Activated naive CD8-positive, alpha-beta T cell treated with anti-CD3 and anti-CD28 coated beads, Interleukin-2, amount 10 ng/mL, durations not matched to agents 7 days and 5 days (primary cell): ENCODE measurements around the gene ERF. TPM values are rescaled to one million over a fixed set of nuclear protein-coding genes. Genes with fewer than 3 reads are reported as not detected.

Experiments
- ATAC-seq: fragments of 150-1000 bp; cut with Tn5 transposase; one replicate; pipeline ENCODE4 v1.10.0; 2021; ENCODE audit warnings: low read depth, moderate library complexity
- POLR2A ChIA-PET: fragments of 350-600 bp; sonication (Branson Sonifier 250); formaldehyde crosslinking; loops from one replicate; lab custom pipeline; 2021; ENCODE audit warnings: antibody characterized with exemption; lab: Charles Lee
- DNase-seq: peaks from one replicate; pipeline ENCODE4 v3.0.0; 2021
- H3K27ac Mint-ChIP-seq: one replicate; pipeline ENCODE4 v1.8.0; 2022; ENCODE audit warnings: mild to moderate bottlenecking, mixed read lengths
- H3K27me3 Mint-ChIP-seq: one replicate; pipeline ENCODE4 v1.8.0; 2022; ENCODE audit warnings: mild to moderate bottlenecking, moderate library complexity, mixed read lengths
- H3K36me3 Mint-ChIP-seq: one replicate; pipeline ENCODE4 v1.8.0; 2021; ENCODE audit warnings: mild to moderate bottlenecking, mixed read lengths
- H3K4me1 Mint-ChIP-seq: one replicate; pipeline ENCODE4 v1.8.0; 2021; ENCODE audit warnings: mixed read lengths
- H3K4me3 Mint-ChIP-seq: one replicate; pipeline ENCODE4 v1.8.0; 2022; ENCODE audit warnings: mild to moderate bottlenecking, moderate library complexity, mixed read lengths
- H3K9me3 Mint-ChIP-seq: one replicate; pipeline ENCODE4 v1.8.0; 2021; ENCODE audit warnings: mixed read lengths
- total RNA-seq, 2 experiments: library from RNA; stranded (reverse); gene quantifications; one replicate each; pipeline ENCODE4 v1.2.3, GENCODE V29; 2021

ERF gene
- total RNA-seq, 2 experiments from 2014 or later: 51.1 to 57.5 TPM

- Mint-ChIP-seq H3K27me3 (no peaks in the 10 kb centered on the region), H3K36me3 (peaks cover 17% of the 10 kb centered on the region), H3K27ac (peak overlapping the region; percentile 48), H3K4me3 (no peak overlapping the region), H3K9me3 (no peaks in the 10 kb centered on the region), H3K4me1 (peaks cover 43% of the 10 kb centered on the region)
- ATAC-seq: no peak
- POLR2A ChIA-PET: interaction anchor here (7.1 kb wide), 1 partner anchor 32 kb away, joined by 73 read pairs; the partner anchor contains the start of gene GSK3A
- no peak for DNase-seq
Measured at GRCh38 chr19:42276821-42277220, 21.9 kb upstream of the ERF start.

GRCh38 chr19:42276284-42276683 lies 21.4 kb upstream of the ERF start:
- H3K4me1 Mint-ChIP-seq: peaks cover 43% of the 10 kb centered on the region
- H3K27me3 Mint-ChIP-seq: no peaks in the 10 kb centered on the region
- POLR2A ChIA-PET: interaction anchor here (7.1 kb wide), 1 partner anchor 32 kb away, joined by 73 read pairs; the partner anchor contains the start of gene GSK3A
- DNase-seq (no peak), ATAC-seq (no peak)
- peak overlapping the region; percentile 77 for H3K27ac Mint-ChIP-seq
- H3K36me3 Mint-ChIP-seq: peaks cover 17% of the 10 kb centered on the region
- H3K9me3 Mint-ChIP-seq: no peaks in the 10 kb centered on the region
- H3K4me3 Mint-ChIP-seq: peak overlapping the region; percentile 31

GRCh38 chr19:42275517-42275916 lies 20.6 kb upstream of the ERF start:
- DNase-seq (no peak), ATAC-seq (no peak)
- Mint-ChIP-seq H3K27me3 (no peaks in the 10 kb centered on the region), H3K36me3 (peaks cover 17% of the 10 kb centered on the region), H3K27ac (peak overlapping the region; percentile 77), H3K9me3 (no peaks in the 10 kb centered on the region), H3K4me3 (peak overlapping the region; percentile 31), H3K4me1 (peaks cover 47% of the 10 kb centered on the region)
- POLR2A ChIA-PET: no interaction called here

GRCh38 chr19:42275103-42275502 lies 20.2 kb upstream of the ERF start:
- Mint-ChIP-seq H3K27ac (peak overlapping the region; percentile 77), H3K36me3 (peaks cover 19% of the 10 kb centered on the region), H3K9me3 (no peaks in the 10 kb centered on the region), H3K27me3 (no peaks in the 10 kb centered on the region), H3K4me3 (peak overlapping the region; percentile 27), H3K4me1 (peaks cover 50% of the 10 kb centered on the region)
- ATAC-seq (no peak), DNase-seq (no peak)
- POLR2A ChIA-PET: interaction anchor here (0.6 to 0.7 kb wide), 2 partner anchors 31 to 153 kb away, joined by 3 read pairs; no protein-coding TSS in a partner anchor

- no peak for ATAC-seq
- H3K9me3 Mint-ChIP-seq: no peaks in the 10 kb centered on the region
- H3K4me3 Mint-ChIP-seq: no peak overlapping the region
- no peak for DNase-seq
- no peak overlapping the region for H3K27ac Mint-ChIP-seq
- POLR2A ChIA-PET: interaction anchor here (0.6 to 0.7 kb wide), 2 partner anchors 153 to 183 kb away, joined by 3 to 5 read pairs; no protein-coding TSS in a partner anchor
- peaks cover 52% of the 10 kb centered on the region for H3K4me1 Mint-ChIP-seq
- H3K36me3 Mint-ChIP-seq: peaks cover 21% of the 10 kb centered on the region
- H3K27me3 Mint-ChIP-seq: no peaks in the 10 kb centered on the region
Measured at GRCh38 chr19:42274065-42274682, 19.2 kb upstream of the ERF start.

- POLR2A ChIA-PET: interaction anchor here (0.6 kb wide), 1 partner anchor 183 kb away, joined by 5 read pairs; no protein-coding TSS in a partner anchor
- H3K4me3 Mint-ChIP-seq: no peak overlapping the region
- DNase-seq: no peak
- no peak overlapping the region for H3K27ac Mint-ChIP-seq
- no peaks in the 10 kb centered on the region for H3K9me3 Mint-ChIP-seq
- ATAC-seq: no peak
- H3K36me3 Mint-ChIP-seq: peaks cover 21% of the 10 kb centered on the region
- H3K27me3 Mint-ChIP-seq: no peaks in the 10 kb centered on the region
- H3K4me1 Mint-ChIP-seq: peaks cover 47% of the 10 kb centered on the region
Measured at GRCh38 chr19:42273407-42274064, 18.6 kb upstream of the ERF start.

GRCh38 chr19:42272989-42273406 lies 18.1 kb upstream of the ERF start:
- Mint-ChIP-seq H3K4me3 (no peak overlapping the region), H3K36me3 (peaks cover 21% of the 10 kb centered on the region), H3K27me3 (no peaks in the 10 kb centered on the region), H3K9me3 (no peaks in the 10 kb centered on the region), H3K27ac (no peak overlapping the region), H3K4me1 (peaks cover 44% of the 10 kb centered on the region)
- peak; percentile 29 for DNase-seq
- POLR2A ChIA-PET: no interaction called here
- no peak for ATAC-seq

- H3K27me3 Mint-ChIP-seq: no peaks in the 10 kb centered on the region
- ATAC-seq: no peak
- H3K36me3 Mint-ChIP-seq: peaks cover 21% of the 10 kb centered on the region
- no peak overlapping the region for H3K4me3 Mint-ChIP-seq
- DNase-seq: peak; percentile 25
- POLR2A ChIA-PET: no interaction called here
- H3K4me1 Mint-ChIP-seq: peaks cover 49% of the 10 kb centered on the region
- H3K27ac Mint-ChIP-seq: no peak overlapping the region
- H3K9me3 Mint-ChIP-seq: no peaks in the 10 kb centered on the region
Measured at GRCh38 chr19:42272535-42272897, 17.6 kb upstream of the ERF start.

- no peaks in the 10 kb centered on the region for H3K9me3 Mint-ChIP-seq
- peaks cover 21% of the 10 kb centered on the region for H3K36me3 Mint-ChIP-seq
- no peaks in the 10 kb centered on the region for H3K27me3 Mint-ChIP-seq
- no peak overlapping the region for H3K4me3 Mint-ChIP-seq
- peak; percentile 28 for DNase-seq
- no peak for ATAC-seq
- peaks cover 49% of the 10 kb centered on the region for H3K4me1 Mint-ChIP-seq
- POLR2A ChIA-PET: no interaction called here
- peak overlapping the region; percentile 76 for H3K27ac Mint-ChIP-seq
Measured at GRCh38 chr19:42271861-42272534, 17.1 kb upstream of the ERF start.

- POLR2A ChIA-PET: interaction anchor here (0.5 to 2.4 kb wide), 14 partner anchors 8 to 1537 kb away, joined by 3 to 32 read pairs (median 4); partner anchors contain the start of genes GSK3A, PAFAH1B3 and PRR19
- H3K27me3 Mint-ChIP-seq: no peaks in the 10 kb centered on the region
- peak overlapping the region; percentile 76 for H3K27ac Mint-ChIP-seq
- DNase-seq: no peak
- no peaks in the 10 kb centered on the region for H3K9me3 Mint-ChIP-seq
- peaks cover 17% of the 10 kb centered on the region for H3K36me3 Mint-ChIP-seq
- peak overlapping the region; percentile 99 for H3K4me3 Mint-ChIP-seq
- no peak for ATAC-seq
- peaks cover 40% of the 10 kb centered on the region for H3K4me1 Mint-ChIP-seq
Measured at GRCh38 chr19:42271045-42271419, 16.1 kb upstream of the ERF start.

- ATAC-seq: peak; percentile 1
- Mint-ChIP-seq H3K36me3 (peaks cover 13% of the 10 kb centered on the region), H3K4me1 (peaks cover 36% of the 10 kb centered on the region), H3K27ac (no peak overlapping the region), H3K4me3 (peak overlapping the region; percentile 99), H3K9me3 (no peaks in the 10 kb centered on the region), H3K27me3 (no peaks in the 10 kb centered on the region)
- DNase-seq: peak; percentile 71
- POLR2A ChIA-PET: interaction anchor here (0.5 to 2.4 kb wide), 15 partner anchors 9 to 1537 kb away, joined by 3 to 32 read pairs (median 4); partner anchors contain the start of genes GSK3A, PAFAH1B3 and PRR19
Measured at GRCh38 chr19:42270346-42271044, 15.6 kb upstream of the ERF start.

GRCh38 chr19:42269478-42270345 lies 14.8 kb upstream of the ERF start:
- ATAC-seq (no peak), DNase-seq (peak; percentile 48)
- POLR2A ChIA-PET: interaction anchor here (0.7 to 2.4 kb wide), 13 partner anchors 9 to 137 kb away, joined by 3 to 32 read pairs (median 5); partner anchors contain the start of genes GSK3A, PAFAH1B3, POU2F2 and PRR19
- Mint-ChIP-seq H3K4me3 (peak overlapping the region; percentile 99), H3K4me1 (peaks cover 30% of the 10 kb centered on the region), H3K27ac (no peak overlapping the region), H3K27me3 (no peaks in the 10 kb centered on the region), H3K9me3 (no peaks in the 10 kb centered on the region), H3K36me3 (peaks cover 8% of the 10 kb centered on the region)
